8988T (cell line): ENCODE data around the gene LYRM1.
"Not testable (repeated sequence)": the region's sequence is repeated elsewhere in the genome, so short reads cannot be mapped to it uniquely, and the experiment has no call there.

Experiments
- DNase-seq: peaks from one replicate; pipeline ENCODE4 v3.0.0; 2011

LYRM1 gene

GRCh38 chr16:20940871-20941635, 40.5 kb downstream of the LYRM1 start:
- DNase-seq, result no peak

DNA sequence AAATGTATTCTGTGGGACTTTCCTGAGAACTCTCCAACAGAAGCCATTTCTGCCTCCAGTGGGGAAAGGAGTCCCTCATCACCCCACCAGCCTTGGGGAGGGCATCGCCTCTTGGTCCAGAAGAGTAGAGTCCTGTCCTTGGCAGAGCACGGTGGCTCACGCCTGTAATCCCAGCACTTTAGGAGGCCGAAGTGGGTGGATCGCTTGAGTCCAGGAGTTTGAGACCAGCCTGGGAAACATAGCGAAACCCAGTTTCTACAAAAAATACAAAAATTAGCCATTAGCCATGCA, 41.0 kb downstream of the LYRM1 start:
- no peak for DNase-seq

DNA sequence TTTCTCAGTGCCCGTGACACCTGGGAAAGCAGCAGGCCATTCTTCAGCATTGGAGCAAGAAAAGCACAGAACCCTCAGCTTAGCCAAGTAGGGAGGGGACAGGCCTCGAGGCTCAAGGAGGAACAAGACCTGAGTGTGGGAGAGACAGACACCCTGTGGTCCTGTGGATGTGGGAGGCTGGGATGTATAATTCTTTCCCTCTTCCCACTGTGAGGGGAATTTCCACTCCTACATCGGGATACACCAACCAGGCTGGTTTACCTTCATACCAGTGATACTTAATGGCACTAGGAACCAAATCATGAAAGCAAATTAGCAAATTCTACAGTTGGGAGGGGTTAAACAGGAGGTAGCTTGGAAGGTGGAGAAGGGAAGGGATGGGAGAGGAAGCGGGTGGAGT, 41.7 kb downstream of the LYRM1 start:
- no peak for DNase-seq

GRCh38 chr16:20944861-20945574, 44.4 kb downstream of the LYRM1 start:
- no peak for DNase-seq

GRCh38 chr16:20945575-20945875, 45.0 kb downstream of the LYRM1 start:
- not testable (repeated sequence) for DNase-seq

- no peak for DNase-seq
Measured at GRCh38 chr16:20946015-20946629, 45.6 kb downstream of the LYRM1 start.

DNA sequence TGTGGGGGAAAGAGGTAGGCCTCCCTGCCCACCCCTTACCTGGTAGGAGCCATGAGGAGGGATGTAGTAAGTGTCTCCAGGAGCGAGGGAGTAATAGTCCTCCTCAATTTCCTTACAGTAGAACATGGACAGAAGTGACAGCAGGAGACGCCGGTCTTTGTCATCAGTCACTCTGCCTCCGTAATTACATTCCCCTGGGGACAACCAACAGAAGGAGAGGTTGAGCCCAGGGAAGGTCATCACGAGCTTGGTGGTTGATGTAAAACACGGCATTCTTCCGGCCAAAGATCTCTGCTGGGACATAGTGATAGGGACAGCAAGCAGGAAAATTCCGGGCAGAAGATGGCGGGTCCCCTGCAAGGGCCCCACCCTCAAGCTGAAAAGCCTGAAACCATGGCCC, 47.9 kb downstream of the LYRM1 start:
- no peak for DNase-seq

DNA sequence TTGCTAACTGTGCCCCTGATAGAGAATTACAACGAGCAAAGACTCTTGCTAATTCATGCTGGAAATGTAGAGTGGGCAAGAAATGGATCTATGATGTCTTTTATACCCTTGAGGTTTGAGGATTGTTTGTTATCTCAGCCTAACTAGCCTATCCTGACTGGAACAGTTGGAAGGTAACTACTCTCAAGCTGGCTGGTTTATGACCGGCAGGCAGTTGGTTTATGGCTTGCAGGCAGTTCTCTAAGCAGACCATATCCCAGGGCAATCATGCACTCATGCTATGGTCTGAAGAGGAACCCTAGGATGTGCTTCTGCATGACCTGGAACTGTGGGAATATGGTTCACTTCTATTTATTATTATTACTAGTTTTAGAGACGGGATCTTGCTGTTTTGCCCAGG, 49.1 kb downstream of the LYRM1 start:
- no peak for DNase-seq

DNA sequence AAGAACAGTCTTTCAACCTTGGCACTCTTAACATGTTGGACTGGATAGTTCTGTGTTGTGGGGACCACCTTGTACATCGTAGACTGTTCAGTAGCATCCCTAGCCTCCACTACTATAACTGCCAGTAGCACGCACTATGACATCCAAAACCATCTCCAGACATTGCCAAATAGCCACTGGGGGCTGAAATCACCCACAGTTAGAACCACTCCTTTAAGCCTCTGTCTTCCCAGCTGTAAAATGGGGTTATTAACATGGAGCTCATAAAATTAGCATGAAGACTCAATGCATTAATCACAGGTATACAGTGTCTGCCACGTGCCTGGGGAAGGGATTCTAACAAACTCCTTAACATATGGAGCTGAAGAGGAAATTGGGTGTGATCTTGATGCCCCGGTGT, 49.7 kb downstream of the LYRM1 start:
- no peak for DNase-seq

- no peak for DNase-seq
Measured at GRCh38 chr16:20952139-20952920, 51.8 kb downstream of the LYRM1 start.

DNA sequence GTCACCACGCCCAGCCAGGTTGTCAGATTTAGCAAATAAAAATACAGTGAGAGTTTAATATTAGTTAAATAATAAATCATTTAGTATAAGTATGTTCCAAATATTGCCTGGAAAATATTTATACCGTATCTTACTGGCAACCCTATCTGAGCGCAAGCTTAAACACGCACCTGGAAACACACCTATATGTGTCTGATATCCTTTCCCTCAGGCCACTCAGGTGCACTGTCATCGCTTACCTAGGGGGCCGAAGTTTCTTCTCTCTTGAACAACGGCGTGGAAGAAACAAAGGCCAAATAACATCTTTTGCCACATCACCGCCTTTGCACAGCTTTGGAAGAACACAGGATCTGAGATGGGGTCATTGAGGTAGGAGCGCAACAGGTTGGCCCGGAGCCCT, 54.0 kb downstream of the LYRM1 start:
- no peak for DNase-seq

DNA sequence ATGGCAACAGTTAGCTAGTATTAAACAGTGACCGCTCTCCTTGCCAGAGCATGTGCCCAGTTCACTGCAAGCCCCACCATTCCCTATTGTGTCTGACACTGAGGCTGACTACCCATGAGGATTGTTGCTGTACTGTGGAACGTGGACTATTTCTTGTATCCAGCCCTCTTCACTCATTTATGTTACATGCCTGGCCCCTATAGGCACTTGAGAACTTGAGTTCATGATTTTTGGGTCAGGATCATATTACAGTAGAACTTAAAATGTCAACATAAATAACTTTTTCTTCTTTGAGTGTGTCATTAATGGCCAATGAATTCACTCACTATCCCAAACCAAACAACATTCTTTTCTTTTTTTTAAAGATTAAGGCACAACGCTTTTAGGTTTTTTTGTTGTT, 55.7 kb downstream of the LYRM1 start:
- DNase-seq, result no peak

DNA sequence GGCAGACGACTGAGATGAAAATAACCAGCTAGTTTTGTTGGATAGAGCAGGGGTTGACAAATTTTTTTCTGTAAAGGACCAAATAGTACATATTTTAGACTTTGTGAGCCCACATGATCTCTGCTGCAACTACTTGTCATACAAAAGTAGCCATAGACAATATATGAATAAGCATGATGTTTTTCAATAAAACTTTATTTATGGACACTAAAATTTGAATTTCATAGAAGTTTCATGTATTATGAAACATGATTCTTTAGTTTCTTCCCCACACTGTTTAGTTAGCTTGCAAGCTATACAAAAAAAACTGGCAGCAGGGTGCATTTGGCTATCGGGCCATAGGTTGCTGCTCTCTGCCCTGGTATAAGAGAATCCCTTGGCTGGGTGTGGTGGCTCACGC, 56.6 kb downstream of the LYRM1 start:
- no peak for DNase-seq

GRCh38 chr16:20960899-20961298, 60.3 kb downstream of the LYRM1 start:
- no peak for DNase-seq

- DNase-seq, result no peak
Measured at GRCh38 chr16:20968765-20969164, 68.2 kb downstream of the LYRM1 start.

DNA sequence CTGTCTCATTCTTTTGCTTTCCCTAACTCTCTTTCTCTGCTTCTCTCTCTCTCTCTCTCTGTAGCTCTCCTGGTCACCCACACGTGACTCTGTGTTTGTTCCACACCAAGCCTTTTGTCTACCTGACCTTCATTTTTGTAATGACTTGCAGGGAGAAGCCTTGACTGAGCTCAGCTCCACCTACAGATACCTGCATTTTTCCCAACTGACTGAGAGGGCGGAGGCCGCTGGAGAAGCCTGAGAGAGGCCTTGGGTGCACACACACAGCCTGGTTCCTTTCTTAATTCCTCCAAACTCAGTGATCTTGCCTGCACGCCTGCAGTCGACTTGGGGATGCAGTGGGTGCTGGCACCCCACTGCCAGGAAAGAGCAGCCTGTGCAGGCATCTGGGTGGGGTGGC, 68.8 kb downstream of the LYRM1 start:
- DNase-seq, result no peak

GRCh38 chr16:20971401-20971800, 70.8 kb downstream of the LYRM1 start:
- DNase-seq, result no peak

GRCh38 chr16:20973201-20973600, 72.6 kb downstream of the LYRM1 start:
- DNase-seq, result not testable (repeated sequence)
